Iris pigment epithelial cell (primary cell): Measurements from ENCODE around the gene UNC45B.
"Not testable (repeated sequence)": the region's sequence is repeated elsewhere in the genome, so short reads cannot be mapped to it uniquely, and the experiment has no call there.

Experiments
- DNase-seq: peaks from one replicate; pipeline ENCODE4 v3.0.0-alpha.2; 2011; ENCODE audit warnings: low read depth

The UNC45B gene

GRCh38 chr17:35147375-35147905 lies at the start of gene UNC45B:
Gene UNC45B (plus strand): TSS chr17:35147817. CDS start chr17:35148264, 447 bp downstream.
- DNase-seq, result no peak

GRCh38 chr17:35099908-35100307 lies 47.7 kb upstream of the UNC45B start:
- no peak for DNase-seq

- no peak for DNase-seq
Observed at GRCh38 chr17:35101036-35101435, 46.6 kb upstream of the UNC45B start.

GRCh38 chr17:35101725-35102124 lies 45.9 kb upstream of the UNC45B start:
- no peak for DNase-seq

- DNase-seq, result no peak
Observed at GRCh38 chr17:35103271-35103670, 44.3 kb upstream of the UNC45B start.

- DNase-seq, result no peak
Observed at GRCh38 chr17:35104844-35105450, 42.7 kb upstream of the UNC45B start.

GRCh38 chr17:35110791-35111190 lies 36.8 kb upstream of the UNC45B start:
- DNase-seq, result not testable (repeated sequence)

GRCh38 chr17:35116845-35117244 lies 30.8 kb upstream of the UNC45B start:
- no peak for DNase-seq

- DNase-seq, result peak; percentile 34
Observed at GRCh38 chr17:35117984-35118383, 29.6 kb upstream of the UNC45B start.

GRCh38 chr17:35119370-35120165 lies 28.0 kb upstream of the UNC45B start, which contains the start of gene RAD51D:
Gene RAD51D (minus strand): TSS chr17:35119860. CDS start chr17:35119613, 247 bp downstream.
- DNase-seq, result peak; percentile 53

GRCh38 chr17:35121315-35121714 lies 26.3 kb upstream of the UNC45B start, which contains the start of gene FNDC8:
Gene FNDC8 (plus strand): TSS chr17:35121615. CDS start chr17:35121694, 79 bp downstream.
- DNase-seq, result no peak

- peak; percentile 21 for DNase-seq
Observed at GRCh38 chr17:35127751-35128514, 19.7 kb upstream of the UNC45B start.

- DNase-seq, result peak; percentile 23
Observed at GRCh38 chr17:35129154-35129972, 18.3 kb upstream of the UNC45B start.

GRCh38 chr17:35129973-35130351 lies 17.7 kb upstream of the UNC45B start:
- DNase-seq, result peak; percentile 25

- DNase-seq, result no peak
Observed at GRCh38 chr17:35130392-35130791, 17.2 kb upstream of the UNC45B start.

- DNase-seq, result no peak
Observed at GRCh38 chr17:35132099-35132498, 15.5 kb upstream of the UNC45B start.

- no peak for DNase-seq
Observed at GRCh38 chr17:35132816-35133550, 14.6 kb upstream of the UNC45B start.

GRCh38 chr17:35135322-35135721 lies 12.3 kb upstream of the UNC45B start:
- DNase-seq, result no peak

- DNase-seq, result no peak
Observed at GRCh38 chr17:35138218-35138617, 9.4 kb upstream of the UNC45B start.

GRCh38 chr17:35141681-35142466 lies 5.7 kb upstream of the UNC45B start, which contains the start of gene NLE1:
Gene NLE1 (minus strand): TSS chr17:35142303. CDS start chr17:35142275, 28 bp downstream.
- DNase-seq, result peak; percentile 74
